ENCODE measurements around the gene ODAD4.
A peak's percentile ranks its signal among the peaks of the same experiment; 100 is the strongest.

Gene ODAD4

GRCh38 chr17:41930009-41930832, at the start of gene ODAD4:
Gene ODAD4, plus strand, starts transcription at chr17:41930617. Its CDS starts 107 bp downstream, at chr17:41930724.
- peak; percentile 94 for DNase-seq

GRCh38 chr17:41882756-41883155, 47.7 kb upstream of the ODAD4 start:
- DNase-seq: no peak

- no peak for DNase-seq
Measured at GRCh38 chr17:41885733-41886132, 44.7 kb upstream of the ODAD4 start.

- no peak for DNase-seq
Measured at GRCh38 chr17:41888332-41888965, 42.0 kb upstream of the ODAD4 start.

- DNase-seq: no peak
Measured at GRCh38 chr17:41891135-41892020, 39.0 kb upstream of the ODAD4 start.

- no peak for DNase-seq
Measured at GRCh38 chr17:41892021-41892376, 38.4 kb upstream of the ODAD4 start.

GRCh38 chr17:41893384-41893783, 37.0 kb upstream of the ODAD4 start:
- no peak for DNase-seq

- no peak for DNase-seq
Measured at GRCh38 chr17:41894791-41895331, 35.6 kb upstream of the ODAD4 start.

- DNase-seq: no peak
Measured at GRCh38 chr17:41895617-41896016, 34.8 kb upstream of the ODAD4 start.

GRCh38 chr17:41896726-41897125, 33.7 kb upstream of the ODAD4 start:
- DNase-seq: no peak

- DNase-seq: no peak
Measured at GRCh38 chr17:41901646-41902045, 28.8 kb upstream of the ODAD4 start.

- DNase-seq: no peak
Measured at GRCh38 chr17:41904242-41904841, 26.1 kb upstream of the ODAD4 start.

- no peak for DNase-seq
Measured at GRCh38 chr17:41905172-41905571, 25.2 kb upstream of the ODAD4 start.

- DNase-seq: no peak
Measured at GRCh38 chr17:41906465-41907184, 23.8 kb upstream of the ODAD4 start.

GRCh38 chr17:41907185-41907556, 23.2 kb upstream of the ODAD4 start:
- no peak for DNase-seq

GRCh38 chr17:41907633-41908539, 22.5 kb upstream of the ODAD4 start:
- no peak for DNase-seq

GRCh38 chr17:41909088-41909487, 21.3 kb upstream of the ODAD4 start:
- DNase-seq: no peak

- no peak for DNase-seq
Measured at GRCh38 chr17:41910701-41911391, 19.6 kb upstream of the ODAD4 start.

- no peak for DNase-seq
Measured at GRCh38 chr17:41912925-41913324, 17.5 kb upstream of the ODAD4 start.

GRCh38 chr17:41913798-41914197, 16.6 kb upstream of the ODAD4 start:
- no peak for DNase-seq

Measured in activated gamma-delta T cell treated with Interleukin-2 at 50 U/mL for 16 hours (primary cell).